Endothelial cell (in vitro differentiated cells): ENCODE data around the gene RGL3. TPM values are rescaled to one million over a fixed set of nuclear protein-coding genes. Genes with fewer than 3 reads are reported as not detected.

Experiments
- DNase-seq: peaks from one replicate; pipeline ENCODE4 v3.0.0; 2021; ENCODE audit warnings: low spot score
- H3K27ac Mint-ChIP-seq: one replicate; pipeline ENCODE4 v1.8.0; 2021; ENCODE audit warnings: mixed read lengths, inconsistent platforms; ENCODE audit not compliant: unreplicated experiment
- H3K27me3 Mint-ChIP-seq: one replicate; pipeline ENCODE4 v1.8.0; 2021; ENCODE audit warnings: mild to moderate bottlenecking, moderate library complexity, mixed read lengths, inconsistent platforms; ENCODE audit not compliant: unreplicated experiment
- H3K36me3 Mint-ChIP-seq: one replicate; pipeline ENCODE4 v1.8.0; 2021; ENCODE audit warnings: mild to moderate bottlenecking, low read depth, mixed read lengths, inconsistent platforms; ENCODE audit not compliant: unreplicated experiment
- H3K4me1 Mint-ChIP-seq: one replicate; pipeline ENCODE4 v1.8.0; 2021; ENCODE audit warnings: mild to moderate bottlenecking, mixed read lengths, inconsistent platforms; ENCODE audit not compliant: unreplicated experiment
- H3K4me3 Mint-ChIP-seq: one replicate; pipeline ENCODE4 v1.8.0; 2021; ENCODE audit warnings: mild to moderate bottlenecking, mixed read lengths, inconsistent platforms; ENCODE audit not compliant: unreplicated experiment
- H3K9me3 Mint-ChIP-seq: one replicate; pipeline ENCODE4 v1.8.0; 2021; ENCODE audit warnings: mixed read lengths, inconsistent platforms; ENCODE audit not compliant: unreplicated experiment
- total RNA-seq: library from RNA; stranded (reverse); fragmentation: NEBNext Ultra II Directional; extraction: Animal tissue kit (Norgen Biotek cat#: 25700); gene quantifications from one replicate; pipeline ENCODE4 v1.2.1, GENCODE V29; 2021; ENCODE audit not compliant: unreplicated experiment
- TF ChIP-seq, protein P1 (sequence below): fragments of 200-600 bp; sonication (generic); IDR thresholded peaks from one replicate; pipeline ENCODE4 v1.5.0; 2021; ENCODE audit warnings: antibody characterized with exemption; ENCODE audit not compliant: unreplicated experiment

Gene RGL3
- total RNA-seq, 1 donor from 2014 or later = 0.69 TPM

DNA sequence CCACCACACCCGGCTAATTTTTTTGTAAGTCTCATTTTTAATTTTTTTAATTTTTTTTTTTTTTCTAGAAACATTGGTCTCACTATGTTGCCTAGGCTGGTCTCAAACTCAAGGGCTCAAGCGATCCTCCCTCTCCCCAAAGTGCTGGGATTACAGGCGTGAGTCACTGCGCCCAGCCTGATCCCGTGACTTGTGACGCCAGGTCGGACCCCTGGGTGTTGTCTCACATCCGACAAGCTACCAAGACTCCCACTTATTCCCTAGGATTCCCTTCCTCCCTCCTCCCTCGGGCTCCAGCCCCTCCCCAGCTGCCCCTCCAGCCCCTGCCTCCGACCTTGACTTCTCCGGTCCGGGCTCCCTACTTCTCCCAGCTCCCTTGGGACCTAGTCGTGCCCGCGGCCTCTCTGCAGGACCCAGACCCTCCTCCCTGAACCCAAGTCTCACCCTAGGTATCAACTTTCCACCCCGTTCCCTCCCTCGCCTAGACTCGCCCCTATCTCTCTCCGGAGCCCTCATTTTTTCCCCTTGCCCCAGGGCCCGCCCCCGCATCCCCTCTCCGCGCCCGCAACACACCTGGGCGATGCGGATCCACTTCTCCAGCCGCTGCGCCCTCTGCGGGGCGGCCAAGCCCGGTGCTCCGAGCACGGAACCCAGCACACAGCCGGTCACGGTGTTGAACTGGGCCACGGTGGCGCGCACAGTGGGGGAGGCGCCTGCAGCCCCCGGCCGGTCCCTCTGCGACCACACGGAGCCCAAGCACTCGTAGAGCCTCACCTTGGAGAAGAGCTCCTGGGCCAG is 13.1 kb downstream of the RGL3 start:
- TF ChIP-seq, protein P1, sequence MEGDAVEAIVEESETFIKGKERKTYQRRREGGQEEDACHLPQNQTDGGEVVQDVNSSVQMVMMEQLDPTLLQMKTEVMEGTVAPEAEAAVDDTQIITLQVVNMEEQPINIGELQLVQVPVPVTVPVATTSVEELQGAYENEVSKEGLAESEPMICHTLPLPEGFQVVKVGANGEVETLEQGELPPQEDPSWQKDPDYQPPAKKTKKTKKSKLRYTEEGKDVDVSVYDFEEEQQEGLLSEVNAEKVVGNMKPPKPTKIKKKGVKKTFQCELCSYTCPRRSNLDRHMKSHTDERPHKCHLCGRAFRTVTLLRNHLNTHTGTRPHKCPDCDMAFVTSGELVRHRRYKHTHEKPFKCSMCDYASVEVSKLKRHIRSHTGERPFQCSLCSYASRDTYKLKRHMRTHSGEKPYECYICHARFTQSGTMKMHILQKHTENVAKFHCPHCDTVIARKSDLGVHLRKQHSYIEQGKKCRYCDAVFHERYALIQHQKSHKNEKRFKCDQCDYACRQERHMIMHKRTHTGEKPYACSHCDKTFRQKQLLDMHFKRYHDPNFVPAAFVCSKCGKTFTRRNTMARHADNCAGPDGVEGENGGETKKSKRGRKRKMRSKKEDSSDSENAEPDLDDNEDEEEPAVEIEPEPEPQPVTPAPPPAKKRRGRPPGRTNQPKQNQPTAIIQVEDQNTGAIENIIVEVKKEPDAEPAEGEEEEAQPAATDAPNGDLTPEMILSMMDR = no peak
- no peaks in the 10 kb centered on the region for H3K9me3 Mint-ChIP-seq
- no peaks in the 10 kb centered on the region for H3K4me1 Mint-ChIP-seq
- no peaks in the 10 kb centered on the region for H3K36me3 Mint-ChIP-seq
- no peak overlapping the region for H3K27ac Mint-ChIP-seq
- peaks cover 1% of the 10 kb centered on the region for H3K27me3 Mint-ChIP-seq
- no peak overlapping the region for H3K4me3 Mint-ChIP-seq
- DNase-seq = peak; percentile 29

DNA sequence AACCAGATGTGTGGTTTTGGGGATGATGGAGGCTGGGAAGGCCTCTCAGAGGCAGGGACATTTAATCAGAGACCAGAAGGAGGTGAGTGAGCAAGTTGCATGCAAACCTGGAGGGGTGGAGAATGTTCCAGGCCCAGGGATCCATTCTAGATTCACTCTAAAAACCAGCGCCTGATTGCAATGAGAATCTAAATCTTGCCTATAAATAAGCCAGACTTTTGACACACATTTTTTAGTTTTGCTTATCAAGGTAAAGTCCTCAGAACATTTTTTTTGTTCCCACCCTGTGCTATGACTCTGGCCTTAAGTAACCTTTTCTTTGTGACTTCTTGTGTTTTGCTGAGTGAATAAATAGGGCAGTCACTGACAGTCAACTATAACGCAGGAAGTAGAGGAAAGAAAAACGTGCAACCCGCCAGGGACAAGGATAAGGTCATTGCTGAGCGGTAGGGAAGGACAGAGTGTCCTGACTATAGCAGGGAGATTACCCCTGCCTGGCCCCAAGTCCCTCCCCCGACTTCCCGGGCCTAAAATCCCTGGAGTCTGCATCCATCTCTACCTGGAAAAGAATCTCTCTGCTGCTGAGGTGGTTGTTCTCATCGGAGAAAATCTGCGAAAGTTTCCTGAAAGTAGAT is 14.4 kb downstream of the RGL3 start:
- Mint-ChIP-seq H3K9me3 (no peaks in the 10 kb centered on the region), H3K4me1 (no peaks in the 10 kb centered on the region), H3K36me3 (no peaks in the 10 kb centered on the region), H3K27me3 (peaks cover 1% of the 10 kb centered on the region), H3K4me3 (peak overlapping the region; percentile 42), H3K27ac (no peak overlapping the region)
- DNase-seq = no peak
- TF ChIP-seq, protein P1 = no peak

DNA sequence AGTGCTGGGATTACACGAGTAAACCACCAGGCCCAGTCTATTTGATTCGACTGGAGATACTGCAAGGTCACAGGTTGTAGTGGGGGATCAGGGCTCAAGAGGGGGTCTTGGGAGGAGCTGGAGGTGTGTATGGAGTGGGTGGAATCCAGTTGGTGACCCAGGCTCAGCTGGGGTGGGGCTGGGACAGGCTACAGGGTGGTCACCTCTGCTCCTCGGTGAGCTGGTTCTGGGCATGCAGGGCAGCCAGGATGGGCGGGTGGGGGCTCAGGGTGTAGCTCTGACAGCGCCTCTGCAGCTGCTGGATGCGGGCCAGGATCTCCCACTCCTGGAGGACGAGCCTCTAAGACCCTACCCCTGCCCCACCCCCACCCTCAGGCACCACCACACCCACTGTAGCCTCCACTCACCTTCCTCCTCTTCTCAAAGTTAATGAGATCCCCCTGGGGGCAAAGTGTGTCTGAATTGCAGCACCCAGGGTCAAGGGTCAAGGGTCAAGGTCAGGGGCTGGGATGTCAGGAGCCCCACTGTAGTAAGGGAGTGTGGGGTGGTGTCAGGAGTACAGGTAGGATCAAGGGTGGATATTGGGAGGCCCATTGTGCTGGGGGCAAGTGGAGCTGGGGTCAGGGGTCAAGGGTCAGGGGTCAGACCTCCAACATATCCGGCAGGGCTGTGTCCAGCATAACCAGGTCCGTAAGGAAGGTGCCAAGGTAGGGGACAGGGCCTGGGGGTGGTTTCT is 17.1 kb downstream of the RGL3 start:
- Mint-ChIP-seq H3K27ac (no peak overlapping the region), H3K27me3 (peaks cover 1% of the 10 kb centered on the region), H3K9me3 (no peaks in the 10 kb centered on the region), H3K4me3 (no peak overlapping the region), H3K4me1 (no peaks in the 10 kb centered on the region), H3K36me3 (no peaks in the 10 kb centered on the region)
- DNase-seq = no peak
- TF ChIP-seq, protein P1 = no peak

DNA sequence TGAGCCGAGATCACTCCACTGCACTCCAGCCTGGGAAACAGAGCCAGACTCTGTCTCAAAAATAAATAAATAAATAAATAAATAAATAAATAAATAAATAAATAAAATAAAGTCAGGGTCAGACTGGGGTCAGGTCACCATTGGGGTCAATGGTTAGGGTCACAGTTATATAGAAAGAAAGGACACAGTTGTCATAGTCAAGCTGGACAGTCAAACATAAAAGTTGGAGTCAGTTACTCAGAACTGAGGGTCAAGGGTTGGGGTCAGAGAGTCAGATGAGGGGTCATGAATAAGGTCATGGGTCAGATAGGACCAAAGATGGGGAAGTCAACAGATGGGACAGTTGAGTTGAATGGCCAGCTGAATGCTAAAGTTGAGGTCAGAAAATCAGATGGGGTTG is 18.3 kb downstream of the RGL3 start:
- peak overlapping the region; percentile 21 for H3K4me3 Mint-ChIP-seq
- H3K4me1 Mint-ChIP-seq = no peaks in the 10 kb centered on the region
- H3K27ac Mint-ChIP-seq = peak overlapping the region; percentile 21
- TF ChIP-seq, protein P1 = no peak
- H3K27me3 Mint-ChIP-seq = peaks cover 1% of the 10 kb centered on the region
- no peaks in the 10 kb centered on the region for H3K9me3 Mint-ChIP-seq
- no peaks in the 10 kb centered on the region for H3K36me3 Mint-ChIP-seq
- no peak for DNase-seq
